Endothelial cell of umbilical vein (primary cell): ENCODE measurements around the gene CTNND2. TPM values are rescaled to one million over a fixed set of nuclear protein-coding genes. Genes with fewer than 3 reads are reported as not detected.

ENCODE experiments used
- BruUV-seq: library from RNA; stranded (reverse); fragments of 400-500 nt; replicated peaks from 2 replicates; lab custom pipeline; 2021; lab: Mats Ljungman, UMichigan
- CTCF ChIA-PET: fragments of 300-600, 350-600 bp; sonication (Branson Sonifier 250); formaldehyde crosslinking; loops from one replicate; lab custom pipeline; 2021; ENCODE audit warnings: antibody characterized with exemption, inconsistent platforms; lab: Charles Lee
- POLR2A ChIA-PET: fragments of 300-600, 350-600 bp; sonication (Branson Sonifier 250); formaldehyde crosslinking; loops from one replicate; lab custom pipeline; 2021; ENCODE audit warnings: antibody characterized with exemption, inconsistent platforms; lab: Charles Lee
- DNase-seq: peaks from one replicate; pipeline ENCODE4 v3.0.0-alpha.2; 2011; ENCODE audit warnings: low read depth, low spot score
- FAIRE-seq: peaks from 2 replicates; lab custom pipeline; 2011; peaks lifted over from hg19 to GRCh38; lab: Jason Lieb, UNC
- H2AFZ ChIP-seq: 2 replicates; pipeline ENCODE4 v1.6.0; 2012; ENCODE audit warnings: low read depth, low read length, control low read depth, inconsistent platforms
- H3K27ac ChIP-seq: 2 replicates; pipeline ENCODE4 v1.5.1; 2011; ENCODE audit warnings: low read depth, mild to moderate bottlenecking, control low read depth, low read length, moderate library complexity; ENCODE audit not compliant: insufficient read depth
- H3K27me3 ChIP-seq, 2 experiments: 2 replicates each; pipeline versions ENCODE4 v1.6.0 to v1.6.1; 2011; ENCODE audit warnings: low read length in 2 of 2, mixed read lengths in 1 of 2; ENCODE audit not compliant: control insufficient read depth in 2 of 2, insufficient read depth in 2 of 2
- H3K36me3 ChIP-seq, 2 experiments: 2 replicates in 1 of 2; 3 replicates in 1 of 2; pipeline ENCODE4 v1.5.1; 2011; ENCODE audit warnings: low read length in 2 of 2, mild to moderate bottlenecking in 1 of 2, moderate library complexity in 1 of 2; ENCODE audit not compliant: control insufficient read depth in 2 of 2, insufficient read depth in 2 of 2; ENCODE audit errors: extremely low read depth in 1 of 2
- H3K4me1 ChIP-seq: 3 replicates; pipeline ENCODE4 v1.5.1; 2011; ENCODE audit warnings: mild to moderate bottlenecking, low read length; ENCODE audit not compliant: control insufficient read depth, insufficient read depth; ENCODE audit errors: extremely low read depth
- H3K4me2 ChIP-seq: 2 replicates; pipeline ENCODE4 v1.6.1; 2011; ENCODE audit warnings: low read length, control low read depth, mixed read lengths; ENCODE audit not compliant: insufficient read depth
- H3K4me3 ChIP-seq, 3 experiments: fragments of 200-600 bp in 1 of 3; sonication (generic), shearing (Covaris generic) in 1 of 3; replicated peaks in 1 of 3; 2 replicates each; pipeline ENCODE4 v1.5.1; 2011 to 2016; ENCODE audit warnings: control low read depth in 3 of 3, low read length in 3 of 3, mild to moderate bottlenecking in 2 of 3, inconsistent platforms in 1 of 3, low read depth in 1 of 3, moderate library complexity in 1 of 3; ENCODE audit not compliant: insufficient read depth in 1 of 3
- H3K79me2 ChIP-seq: 2 replicates; pipeline ENCODE4 v1.6.0; 2012; ENCODE audit warnings: low read length, inconsistent platforms; ENCODE audit not compliant: control insufficient read depth, insufficient read depth
- H3K9ac ChIP-seq: replicated peaks from 2 replicates; pipeline ENCODE3; 2011; ENCODE audit warnings: low read length, control low read depth; ENCODE audit not compliant: insufficient read depth; ENCODE audit errors: extremely low read depth
- H3K9me1 ChIP-seq: replicated peaks from 3 replicates; pipeline ENCODE4 v1.6.0; 2011; ENCODE audit warnings: mild to moderate bottlenecking, low read length; ENCODE audit not compliant: control insufficient read depth, insufficient read depth; ENCODE audit errors: extremely low read depth
- H3K9me3 ChIP-seq: replicated peaks from 2 replicates; pipeline ENCODE4 v1.5.1; 2012; ENCODE audit warnings: low read length, inconsistent platforms; ENCODE audit not compliant: control insufficient read depth, insufficient read depth
- H4K20me1 ChIP-seq: replicated peaks from 2 replicates; pipeline ENCODE3; 2011; ENCODE audit warnings: mild to moderate bottlenecking, low read length; ENCODE audit not compliant: control insufficient read depth, insufficient read depth; ENCODE audit errors: extremely low read depth
- CTCF ChIP-seq, 2 donors: IDR thresholded peaks; 1 replicate in 1 of 2; 2 replicates in 1 of 2; pipeline ENCODE4 v1.5.1; 2011; ENCODE audit warnings: low read length in 2 of 2, mild to moderate bottlenecking in 2 of 2, moderate library complexity in 2 of 2, control low read depth in 1 of 2, inconsistent platforms in 1 of 2, low read depth in 1 of 2; ENCODE audit not compliant: insufficient read depth in 1 of 2; ENCODE audit errors: extremely low read depth in 1 of 2
- EZH2 ChIP-seq: IDR thresholded peaks from 2 replicates; pipeline ENCODE4 v1.6.1; 2012; ENCODE audit warnings: borderline replicate concordance, low read depth, mild to moderate bottlenecking, moderate library complexity, low read length, inconsistent platforms; ENCODE audit not compliant: severe bottlenecking
- FOS ChIP-seq: IDR thresholded peaks from 2 replicates; pipeline ENCODE4 v1.6.1; 2011; ENCODE audit warnings: mild to moderate bottlenecking, low read length, moderate library complexity, borderline replicate concordance; ENCODE audit not compliant: insufficient read depth
- GATA2 ChIP-seq: IDR thresholded peaks from 2 replicates; pipeline ENCODE4 v1.7.0; 2011; ENCODE audit warnings: low read depth, mild to moderate bottlenecking, moderate library complexity, mixed read lengths, low read length; ENCODE audit not compliant: insufficient read length, insufficient read depth
- JUN ChIP-seq: IDR thresholded peaks from 2 replicates; pipeline ENCODE4 v1.6.1; 2011; ENCODE audit warnings: borderline replicate concordance, low read depth; ENCODE audit not compliant: insufficient read length, insufficient read depth
- MYC ChIP-seq: IDR thresholded peaks from one replicate; pipeline ENCODE4 v1.6.1; 2011; ENCODE audit warnings: mild to moderate bottlenecking, low read depth, low read length
- POLR2A ChIP-seq: IDR thresholded peaks from 2 replicates; pipeline ENCODE4 v1.6.1; 2012; ENCODE audit warnings: low read depth, mild to moderate bottlenecking, control low read depth, low read length
- POLR2AphosphoS5 ChIP-seq: IDR thresholded peaks from 2 replicates; pipeline ENCODE4 v1.6.1; 2012; ENCODE audit warnings: low read depth, mild to moderate bottlenecking, control low read depth, low read length, moderate library complexity; ENCODE audit not compliant: insufficient read depth
- dilution Hi-C: fragments of 300-500 bp; cut with MboI; formaldehyde crosslinking; loops from one replicate; pipeline ENCODE4 v1.15.0; 2019; ENCODE audit warnings: low sequenced_read_pairs; ENCODE audit not compliant: extremely low pct_ligation_motif_present
- intact Hi-C: fragments of 100-400 bp; cut with micrococcal nuclease; formaldehyde crosslinking; loops from one replicate; pipeline ENCODE4 v1.10.0; 2022
- polyA plus RNA-seq, 4 experiments: library from polyadenylated mRNA; depleted of rRNA in 3 of 4; stranded (reverse) in 3 of 4; unstranded in 1 of 4; fragments of >200 nt; gene quantifications; 2 replicates each; pipeline versions ENCODE4 v1.2.1 to v1.2.3, GENCODE V29; 2011 to 2012; ENCODE audit warnings: missing spikeins in 1 of 4
- total RNA-seq: library from RNA; stranded (reverse); gene quantifications from 2 replicates; pipeline ENCODE4 v1.2.3, GENCODE V29; 2021
- TF ChIP-seq, protein P1 (sequence below): IDR thresholded peaks from 2 replicates; pipeline ENCODE4 v1.6.1; 2011; ENCODE audit not compliant: insufficient read depth, insufficient read length

Gene CTNND2
- total and polyA plus RNA-seq, 2 donors (not counting 3 experiments of a cell fraction or from before 2014, with no cell fraction given) = not detected

GRCh38 chr5:11383506-11384095, 520.6 kb downstream of the CTNND2 start:
- H3K27me3 ChIP-seq = peaks cover 4% of the 10 kb centered on the region in 2 experiments

More at GRCh38 chr5:11383506-11384095, 520.6 kb downstream of the CTNND2 start:
- FAIRE-seq = no peak
- H3K9ac ChIP-seq = no peak overlapping the region
- H3K4me3 ChIP-seq = no peak overlapping the region
- TF ChIP-seq JUN (no peak), FOS (no peak), CTCF (IDR thresholded peaks at IDR 0.05; ENCODE audit: extremely low read depth in 1 of 2, insufficient read depth in 1 of 2, low read depth in 1 of 2, low read length in 2 of 2) (no peak), GATA2 (no peak), EZH2 (no peak), POLR2A (no peak), POLR2AphosphoS5 (no peak), MYC (no peak)
- TF ChIP-seq, protein P1, sequence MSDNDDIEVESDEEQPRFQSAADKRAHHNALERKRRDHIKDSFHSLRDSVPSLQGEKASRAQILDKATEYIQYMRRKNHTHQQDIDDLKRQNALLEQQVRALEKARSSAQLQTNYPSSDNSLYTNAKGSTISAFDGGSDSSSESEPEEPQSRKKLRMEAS = no peak
- no TSS peak for BruUV-seq
- dilution Hi-C loops (no loop called here), intact Hi-C loops (no loop called here)
- no peaks in the 10 kb centered on the region for H3K9me3 ChIP-seq
- no peaks in the 10 kb centered on the region for H3K79me2 ChIP-seq
- H3K36me3 ChIP-seq = no peaks in the 10 kb centered on the region
- H4K20me1 ChIP-seq = no peaks in the 10 kb centered on the region
- no peak overlapping the region for H3K4me2 ChIP-seq
- ChIA-PET POLR2A (no interaction called here), CTCF (no interaction called here)
- no peak for DNase-seq
- H3K27ac ChIP-seq = no peak overlapping the region
- H2AFZ ChIP-seq = no peak overlapping the region
- no peaks in the 10 kb centered on the region for H3K4me1 ChIP-seq
- H3K9me1 ChIP-seq = no peaks in the 10 kb centered on the region
